Loucy (cell line): Measurements from ENCODE around the gene STARD10.

Experiments used
- EZH2phosphoT487 ChIP-seq: fragments of 200-600 bp; IDR thresholded peaks from 2 replicates; pipeline ENCODE4 v1.6.1; 2018; ENCODE audit warnings: antibody characterized with exemption, mild to moderate bottlenecking, moderate library complexity, borderline replicate concordance
- TF ChIP-seq, protein P1 (sequence below): fragments of 200-600 bp; sonication (generic); conservative IDR thresholded peaks from 2 replicates; pipeline ENCODE4 v1.5.1; 2014; ENCODE audit warnings: mild to moderate bottlenecking, antibody characterized with exemption, low read length

DNA sequence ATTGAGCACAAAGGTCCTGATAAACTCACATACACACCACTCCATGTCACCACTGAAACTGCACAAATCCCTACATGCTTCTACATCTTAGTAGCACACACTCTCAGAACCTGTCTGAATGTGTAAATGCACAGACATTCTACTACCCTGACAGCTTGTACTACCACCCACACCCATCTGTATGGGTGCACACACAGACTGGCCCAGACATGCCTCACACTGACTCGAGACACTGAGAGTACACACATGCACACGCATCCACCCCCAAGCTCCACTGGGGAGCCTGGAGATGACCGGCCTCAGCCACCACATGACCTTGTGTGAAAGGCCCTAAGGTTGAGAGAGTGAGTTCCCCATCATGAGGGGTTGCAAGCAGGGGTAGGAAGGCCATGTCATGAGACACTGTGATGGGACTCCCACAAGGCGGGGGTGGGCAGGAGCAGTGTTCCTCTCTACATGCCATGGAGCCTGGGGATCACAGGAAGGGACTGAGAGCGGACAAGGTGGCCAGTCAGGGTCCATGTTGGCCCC is 69.8 kb downstream of the STARD10 start:
- TF ChIP-seq, protein P1, sequence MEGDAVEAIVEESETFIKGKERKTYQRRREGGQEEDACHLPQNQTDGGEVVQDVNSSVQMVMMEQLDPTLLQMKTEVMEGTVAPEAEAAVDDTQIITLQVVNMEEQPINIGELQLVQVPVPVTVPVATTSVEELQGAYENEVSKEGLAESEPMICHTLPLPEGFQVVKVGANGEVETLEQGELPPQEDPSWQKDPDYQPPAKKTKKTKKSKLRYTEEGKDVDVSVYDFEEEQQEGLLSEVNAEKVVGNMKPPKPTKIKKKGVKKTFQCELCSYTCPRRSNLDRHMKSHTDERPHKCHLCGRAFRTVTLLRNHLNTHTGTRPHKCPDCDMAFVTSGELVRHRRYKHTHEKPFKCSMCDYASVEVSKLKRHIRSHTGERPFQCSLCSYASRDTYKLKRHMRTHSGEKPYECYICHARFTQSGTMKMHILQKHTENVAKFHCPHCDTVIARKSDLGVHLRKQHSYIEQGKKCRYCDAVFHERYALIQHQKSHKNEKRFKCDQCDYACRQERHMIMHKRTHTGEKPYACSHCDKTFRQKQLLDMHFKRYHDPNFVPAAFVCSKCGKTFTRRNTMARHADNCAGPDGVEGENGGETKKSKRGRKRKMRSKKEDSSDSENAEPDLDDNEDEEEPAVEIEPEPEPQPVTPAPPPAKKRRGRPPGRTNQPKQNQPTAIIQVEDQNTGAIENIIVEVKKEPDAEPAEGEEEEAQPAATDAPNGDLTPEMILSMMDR: no peak
- TF ChIP-seq EZH2phosphoT487: no peak
